Activated T-cell treated with anti-CD3 and anti-CD28 coated beads, Interleukin-2, amount 50 U/mL, for 24 hours (primary cell): ENCODE data around the gene EDAR.

Source experiments
- DNase-seq: peaks from one replicate; pipeline ENCODE4 v3.0.0-alpha.2; 2020
- H3K27ac Mint-ChIP-seq: 2 replicates; pipeline ENCODE4 v1.8.0; 2020; ENCODE audit warnings: mild to moderate bottlenecking, mixed read lengths
- H3K27me3 Mint-ChIP-seq: 2 replicates; pipeline ENCODE4 v1.8.0; 2020; ENCODE audit warnings: mixed read lengths
- H3K36me3 Mint-ChIP-seq: 2 replicates; pipeline ENCODE4 v1.8.0; 2020; ENCODE audit warnings: low read depth, mixed read lengths
- H3K4me1 Mint-ChIP-seq: 2 replicates; pipeline ENCODE4 v1.8.0; 2020; ENCODE audit warnings: low read depth, mixed read lengths
- H3K4me3 Mint-ChIP-seq: 2 replicates; pipeline ENCODE4 v1.8.0; 2020; ENCODE audit warnings: mild to moderate bottlenecking, moderate library complexity, mixed read lengths
- H3K9me3 Mint-ChIP-seq: 2 replicates; pipeline ENCODE4 v1.8.0; 2020; ENCODE audit warnings: mixed read lengths

The EDAR gene

DNA sequence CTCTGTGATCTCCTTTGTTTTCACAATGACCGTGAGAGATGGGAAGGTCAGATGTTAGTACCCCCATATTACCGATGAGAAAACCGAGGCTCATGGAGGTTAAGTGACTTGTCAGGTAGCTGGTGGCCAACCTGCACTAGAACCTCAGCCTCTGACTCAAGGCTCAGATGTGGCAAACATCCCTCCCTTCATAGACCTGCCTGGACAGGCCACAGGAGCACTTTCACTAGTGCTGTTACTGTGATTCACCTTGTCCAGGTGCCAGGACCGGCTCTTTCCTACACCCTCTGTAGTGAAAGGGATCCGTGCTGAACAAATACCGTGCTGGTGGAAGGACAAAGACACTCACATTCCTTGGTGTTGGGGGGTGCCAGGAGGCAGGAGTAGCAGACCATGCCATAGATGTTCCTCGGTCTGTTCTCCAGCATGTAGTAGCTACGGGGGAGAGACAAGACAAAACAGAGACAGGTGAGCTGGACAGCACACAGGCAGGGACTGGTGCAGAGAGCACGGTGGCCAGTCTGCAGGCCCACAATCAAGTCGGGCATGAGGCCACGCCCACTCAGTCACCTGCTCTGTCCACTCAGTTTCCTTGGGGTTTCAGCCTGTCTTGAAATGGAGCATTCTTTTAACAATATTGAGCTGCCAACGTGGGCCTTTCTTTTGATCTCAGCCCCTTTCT, 65.9 kb downstream of the EDAR start:
- H3K4me1 Mint-ChIP-seq, result no peaks in the 10 kb centered on the region
- no peaks in the 10 kb centered on the region for H3K9me3 Mint-ChIP-seq
- DNase-seq, result no peak
- no peak overlapping the region for H3K4me3 Mint-ChIP-seq
- no peaks in the 10 kb centered on the region for H3K36me3 Mint-ChIP-seq
- H3K27me3 Mint-ChIP-seq, result no peaks in the 10 kb centered on the region
- no peak overlapping the region for H3K27ac Mint-ChIP-seq

DNA sequence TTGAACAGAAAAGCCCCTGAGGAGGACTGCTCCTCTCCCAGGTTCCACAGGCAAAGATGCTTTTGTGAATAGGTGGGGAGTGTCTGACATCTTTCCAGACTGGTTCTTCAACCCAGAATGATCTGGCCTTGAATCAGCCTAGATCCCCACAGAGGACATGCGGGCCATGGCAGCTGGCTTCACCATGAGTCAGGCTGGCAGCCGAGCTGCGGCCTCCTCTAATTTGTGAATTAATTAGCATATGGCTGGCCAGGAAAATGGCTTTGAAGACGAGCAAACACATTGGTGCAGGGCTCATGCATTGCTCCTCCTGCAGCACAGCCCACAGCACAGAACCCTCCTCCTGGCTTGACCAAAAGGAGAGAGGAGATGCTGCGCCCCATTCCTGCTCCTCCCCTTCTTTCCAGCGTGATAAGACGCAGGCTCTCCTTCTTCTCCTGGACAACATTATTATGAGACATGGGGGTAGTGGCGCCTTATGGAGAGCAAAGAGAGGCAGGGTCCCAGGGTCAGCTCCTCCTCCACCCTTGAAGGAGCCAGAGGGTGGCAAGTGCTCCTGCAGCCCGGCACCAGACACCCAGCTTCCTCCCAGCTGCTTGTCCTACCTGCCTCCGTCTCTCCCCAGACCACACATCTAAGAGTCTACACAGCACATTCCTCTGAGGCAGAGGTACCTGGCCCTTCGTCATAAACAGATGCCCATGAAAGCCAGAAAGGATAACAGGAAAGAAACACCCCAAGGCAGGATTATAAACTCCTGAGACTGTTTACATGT, 66.7 kb downstream of the EDAR start:
- DNase-seq, result no peak
- H3K9me3 Mint-ChIP-seq, result no peaks in the 10 kb centered on the region
- no peak overlapping the region for H3K27ac Mint-ChIP-seq
- H3K4me1 Mint-ChIP-seq, result no peaks in the 10 kb centered on the region
- H3K27me3 Mint-ChIP-seq, result no peaks in the 10 kb centered on the region
- no peaks in the 10 kb centered on the region for H3K36me3 Mint-ChIP-seq
- H3K4me3 Mint-ChIP-seq, result no peak overlapping the region

DNA sequence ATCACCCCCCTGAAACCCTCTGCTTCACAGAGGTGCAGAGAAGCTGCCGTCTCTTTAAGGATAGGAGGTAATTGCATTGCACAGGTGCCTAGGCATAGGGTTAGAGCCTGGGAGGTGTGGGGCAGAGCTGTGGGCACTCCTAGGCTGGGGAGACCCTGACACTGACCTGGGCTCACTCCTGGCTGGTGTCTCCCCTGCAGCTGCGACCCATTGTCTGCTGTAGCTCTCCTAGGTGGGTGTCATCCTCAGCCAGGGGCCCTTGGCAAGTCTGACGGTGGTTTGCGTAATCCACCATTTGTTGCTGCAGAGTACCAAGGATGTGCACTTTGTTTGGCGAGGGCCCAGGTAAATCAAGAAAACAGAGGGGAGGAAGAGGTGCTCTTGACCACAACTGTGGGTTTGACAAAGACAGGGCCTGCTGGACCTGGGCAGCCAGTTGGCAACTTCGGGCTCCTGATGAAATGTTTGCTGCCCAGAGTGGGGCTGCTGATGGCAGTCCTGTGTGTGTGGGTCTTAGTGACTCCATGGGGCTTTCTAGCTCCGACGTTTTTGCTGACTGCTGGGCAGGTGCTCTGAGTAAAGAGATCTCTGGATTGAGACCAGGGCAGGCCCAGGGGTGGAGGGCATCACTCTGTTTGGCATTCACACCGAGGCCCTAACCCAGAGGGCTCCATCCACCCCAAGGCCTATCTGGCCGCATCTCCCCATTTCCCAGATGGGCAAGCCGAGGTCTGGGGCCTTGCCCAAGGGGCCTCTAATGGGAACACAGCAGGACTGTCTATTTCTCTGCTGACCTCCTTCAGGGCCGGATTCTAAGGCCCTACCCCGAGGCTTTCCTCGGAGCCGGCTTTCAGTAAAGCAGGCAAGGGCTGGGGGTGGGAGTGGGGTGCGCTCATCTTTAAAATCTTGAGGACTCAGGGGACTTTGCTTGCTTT, 67.7 kb downstream of the EDAR start:
- Mint-ChIP-seq H3K4me1 (no peaks in the 10 kb centered on the region), H3K27me3 (no peaks in the 10 kb centered on the region), H3K27ac (no peak overlapping the region), H3K36me3 (no peaks in the 10 kb centered on the region), H3K4me3 (no peak overlapping the region), H3K9me3 (no peaks in the 10 kb centered on the region)
- DNase-seq, result no peak

DNA sequence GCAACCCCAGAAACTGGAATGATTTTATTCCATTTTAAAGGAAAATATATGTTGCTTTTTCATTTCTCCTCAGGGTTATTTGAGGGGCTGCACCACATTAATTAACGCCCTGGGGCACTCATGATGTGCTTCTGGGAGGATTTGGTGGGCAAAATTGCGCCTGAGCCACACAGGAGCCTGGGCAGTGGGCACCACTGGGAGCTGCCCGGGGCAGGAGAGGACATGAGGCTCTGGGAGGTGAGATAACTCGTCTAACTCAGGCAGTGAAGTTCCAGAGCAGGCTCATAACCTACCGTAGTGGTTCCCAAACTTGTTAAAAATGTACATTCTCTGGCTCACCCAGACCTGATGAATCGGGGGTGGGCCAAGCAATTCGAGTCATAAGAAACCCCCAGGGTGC, 68.3 kb downstream of the EDAR start:
- H3K36me3 Mint-ChIP-seq, result no peaks in the 10 kb centered on the region
- no peaks in the 10 kb centered on the region for H3K9me3 Mint-ChIP-seq
- H3K4me3 Mint-ChIP-seq, result no peak overlapping the region
- no peak overlapping the region for H3K27ac Mint-ChIP-seq
- no peak for DNase-seq
- H3K4me1 Mint-ChIP-seq, result no peaks in the 10 kb centered on the region
- no peaks in the 10 kb centered on the region for H3K27me3 Mint-ChIP-seq

DNA sequence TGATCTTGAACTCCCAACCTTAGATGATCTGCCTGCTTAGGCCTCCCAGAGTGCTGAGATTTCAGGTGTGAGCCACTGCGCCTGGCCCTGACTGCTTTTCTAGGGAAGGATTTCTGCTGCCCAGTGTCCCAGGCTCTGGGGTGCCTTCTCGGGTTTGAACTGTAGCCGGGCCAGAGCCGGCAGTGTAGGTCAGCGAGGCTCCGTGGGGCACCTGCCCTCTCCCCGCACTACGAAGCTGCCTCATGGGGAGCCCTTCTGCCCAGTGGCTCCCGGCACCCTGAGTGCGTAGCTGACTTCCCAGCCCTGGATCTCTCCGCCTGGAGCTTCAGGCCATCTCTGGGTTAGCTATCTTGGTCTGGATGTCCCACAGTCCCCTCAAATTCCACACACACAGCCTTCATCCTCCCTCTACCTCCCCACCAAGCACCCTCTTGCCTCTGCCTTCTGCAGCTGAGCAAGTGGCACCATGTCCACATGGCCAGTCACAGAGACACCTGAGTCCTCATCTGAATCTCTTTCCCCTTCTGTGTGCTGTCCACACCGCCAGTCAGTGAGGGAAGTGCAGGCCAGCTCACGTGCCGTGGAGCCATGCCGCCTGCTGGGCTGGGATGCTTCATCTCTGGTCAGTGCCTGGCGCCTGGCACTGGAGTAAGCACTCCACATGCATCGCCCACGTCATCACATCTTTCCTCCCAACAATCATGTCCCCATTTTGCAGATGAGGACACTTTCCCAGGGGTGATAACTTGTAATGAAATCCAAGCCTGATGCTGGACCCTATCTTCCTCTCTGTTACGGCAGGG, 69.2 kb downstream of the EDAR start:
- no peaks in the 10 kb centered on the region for H3K4me1 Mint-ChIP-seq
- H3K27ac Mint-ChIP-seq, result no peak overlapping the region
- no peaks in the 10 kb centered on the region for H3K9me3 Mint-ChIP-seq
- peak; percentile 17 for DNase-seq
- no peak overlapping the region for H3K4me3 Mint-ChIP-seq
- no peaks in the 10 kb centered on the region for H3K36me3 Mint-ChIP-seq
- no peaks in the 10 kb centered on the region for H3K27me3 Mint-ChIP-seq

DNA sequence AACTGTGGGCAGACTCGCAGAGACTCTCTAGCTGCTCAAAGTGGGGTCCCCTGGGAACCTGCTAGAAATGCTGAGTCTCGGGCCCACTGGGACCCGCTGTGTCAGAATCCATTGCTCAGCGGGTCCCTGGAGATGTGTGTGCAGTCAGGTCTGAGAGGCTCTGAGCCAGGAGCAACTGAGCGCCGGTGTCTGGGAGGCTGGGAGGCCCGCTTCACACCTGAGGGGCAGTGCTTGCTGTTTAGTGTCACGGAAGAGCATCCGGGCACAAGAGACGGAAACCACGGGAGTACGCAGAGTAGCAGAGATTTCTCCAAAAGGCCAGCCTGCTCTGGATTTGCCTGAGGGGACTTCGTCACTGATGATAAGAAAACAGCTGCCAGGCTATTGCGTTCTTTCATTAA, 70.1 kb downstream of the EDAR start:
- H3K4me3 Mint-ChIP-seq, result no peak overlapping the region
- no peak for DNase-seq
- no peaks in the 10 kb centered on the region for H3K9me3 Mint-ChIP-seq
- H3K27me3 Mint-ChIP-seq, result no peaks in the 10 kb centered on the region
- H3K36me3 Mint-ChIP-seq, result no peaks in the 10 kb centered on the region
- no peak overlapping the region for H3K27ac Mint-ChIP-seq
- peaks cover 3% of the 10 kb centered on the region for H3K4me1 Mint-ChIP-seq

DNA sequence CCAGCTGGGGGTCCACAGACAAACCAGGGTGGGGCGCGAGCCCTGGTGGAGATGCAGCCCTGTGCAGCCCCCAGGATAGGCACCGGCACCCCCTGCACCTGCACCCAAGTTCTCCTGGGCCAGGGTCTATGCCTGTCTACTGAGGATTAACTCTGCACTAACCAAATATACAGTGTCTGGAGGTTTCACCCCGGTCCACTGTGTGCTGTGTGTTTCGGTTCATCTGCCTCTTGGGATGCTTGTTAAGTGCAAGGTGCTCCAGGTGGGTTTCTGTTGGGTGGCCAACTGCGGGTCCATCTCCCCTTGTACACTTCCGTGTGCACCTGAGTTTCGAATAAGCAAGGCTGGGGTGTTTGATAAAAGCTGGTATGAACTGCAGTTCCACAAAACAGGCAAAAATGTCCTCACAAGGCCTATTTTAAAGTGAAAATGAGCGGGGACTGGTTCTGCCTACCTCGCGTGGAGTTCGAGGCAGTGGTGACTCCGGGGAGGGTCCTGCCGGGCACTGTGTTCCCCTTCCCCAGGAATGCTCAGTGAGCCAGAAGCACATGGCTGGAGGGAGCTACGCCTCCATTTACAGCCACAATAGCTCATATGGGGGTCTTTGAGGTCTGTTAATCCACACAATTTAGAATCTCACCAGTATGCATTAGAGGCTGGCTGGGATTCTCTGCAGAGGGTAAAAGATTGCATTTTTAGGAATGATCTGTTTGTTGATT, 70.7 kb downstream of the EDAR start:
- H3K4me3 Mint-ChIP-seq, result no peak overlapping the region
- no peak for DNase-seq
- H3K4me1 Mint-ChIP-seq, result peaks cover 3% of the 10 kb centered on the region
- H3K9me3 Mint-ChIP-seq, result no peaks in the 10 kb centered on the region
- no peaks in the 10 kb centered on the region for H3K27me3 Mint-ChIP-seq
- H3K36me3 Mint-ChIP-seq, result no peaks in the 10 kb centered on the region
- no peak overlapping the region for H3K27ac Mint-ChIP-seq

DNA sequence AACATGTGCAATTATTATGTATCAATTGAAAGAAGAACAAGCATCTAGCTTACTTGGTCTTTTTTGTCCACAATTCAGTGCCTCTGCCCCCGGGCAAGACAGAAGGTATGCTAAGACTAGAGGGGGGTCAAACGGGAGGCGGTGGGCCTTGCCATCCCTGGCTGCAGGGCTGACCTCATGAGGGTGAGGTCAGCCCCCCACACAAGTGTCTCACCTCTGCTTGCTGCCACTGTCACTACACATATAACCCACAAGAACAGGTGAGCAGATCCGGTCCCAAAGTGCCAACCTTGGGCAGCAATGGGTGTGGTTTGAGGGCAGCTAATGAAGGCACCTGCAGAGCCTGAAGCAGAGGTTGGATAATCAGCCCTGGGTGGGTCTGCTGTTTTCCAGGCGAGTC, 71.5 kb downstream of the EDAR start:
- no peak overlapping the region for H3K4me3 Mint-ChIP-seq
- H3K27me3 Mint-ChIP-seq, result no peaks in the 10 kb centered on the region
- H3K27ac Mint-ChIP-seq, result no peak overlapping the region

DNA sequence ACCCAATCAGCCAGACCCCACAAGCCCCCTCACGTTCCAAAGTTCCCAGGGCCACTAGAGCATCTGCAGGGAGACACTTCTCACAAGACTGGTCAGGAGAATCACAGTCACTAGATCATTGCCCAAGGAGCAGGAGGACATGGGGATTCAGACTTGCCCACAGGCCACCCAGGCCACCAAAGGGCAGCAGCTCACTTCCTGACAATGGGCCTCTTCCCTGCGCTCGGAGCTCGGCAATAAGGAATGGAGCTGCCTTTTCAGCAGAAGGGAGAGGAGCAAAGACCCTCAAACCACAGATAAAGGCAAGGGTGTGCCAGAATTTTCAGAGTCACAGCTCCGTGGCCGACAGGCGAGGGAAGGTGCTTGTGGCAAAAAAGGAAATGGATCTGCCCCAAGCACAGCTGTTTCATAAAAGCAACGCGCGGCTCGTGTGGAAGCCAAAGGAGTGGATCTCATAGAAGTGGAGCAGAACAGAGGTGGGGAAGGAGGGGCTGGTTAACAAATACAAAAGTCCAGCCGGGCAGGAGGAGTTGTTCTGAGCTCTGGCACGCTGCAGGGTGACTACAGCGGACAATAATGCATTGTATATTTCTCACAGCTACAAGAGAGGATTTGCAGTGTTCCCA, 72.1 kb downstream of the EDAR start:
- H3K27me3 Mint-ChIP-seq, result no peaks in the 10 kb centered on the region
- H3K4me3 Mint-ChIP-seq, result no peak overlapping the region
- no peaks in the 10 kb centered on the region for H3K9me3 Mint-ChIP-seq
- H3K36me3 Mint-ChIP-seq, result no peaks in the 10 kb centered on the region
- peak; percentile 20 for DNase-seq
- H3K27ac Mint-ChIP-seq, result no peak overlapping the region
- peaks cover 3% of the 10 kb centered on the region for H3K4me1 Mint-ChIP-seq

More for the DNA sequence above, 71.5 kb downstream of the EDAR start:
- Mint-ChIP-seq H3K9me3 (no peaks in the 10 kb centered on the region), H3K4me1 (peaks cover 3% of the 10 kb centered on the region), H3K36me3 (no peaks in the 10 kb centered on the region)
- DNase-seq, result no peak

DNA sequence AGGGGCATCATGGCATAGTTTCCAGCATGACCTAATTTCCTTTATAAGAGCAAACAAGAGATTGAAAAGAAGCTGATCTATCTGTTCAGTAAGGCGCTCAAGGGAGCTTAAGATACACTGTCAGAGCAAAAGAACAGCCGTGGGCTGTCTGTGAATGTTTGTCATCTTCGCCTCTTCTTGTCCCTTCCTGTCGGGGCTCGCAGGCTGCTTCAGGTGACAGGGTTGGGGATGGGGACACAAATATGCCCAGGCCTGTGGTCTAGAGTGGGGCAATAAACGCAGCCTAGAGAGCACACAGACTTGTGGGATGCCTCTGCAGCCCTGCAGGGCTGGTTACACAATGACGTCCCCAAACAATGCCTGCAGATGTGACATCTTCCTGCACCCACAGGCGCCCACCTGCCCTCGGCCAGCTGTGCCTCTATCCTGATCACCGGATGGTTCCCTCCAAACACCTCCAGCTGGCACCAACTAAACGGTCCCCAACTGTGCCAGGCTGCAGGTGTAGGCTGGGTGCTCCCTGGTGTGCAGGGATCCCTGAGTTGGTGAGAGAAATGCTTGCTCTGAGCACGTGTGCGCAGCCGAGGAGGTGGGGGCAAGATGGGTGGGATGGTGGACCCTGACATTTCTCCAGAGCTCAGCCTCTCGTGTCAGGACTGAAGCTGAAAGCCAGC, 72.8 kb downstream of the EDAR start:
- Mint-ChIP-seq H3K27me3 (no peaks in the 10 kb centered on the region), H3K27ac (no peak overlapping the region), H3K9me3 (no peaks in the 10 kb centered on the region), H3K4me1 (peaks cover 3% of the 10 kb centered on the region), H3K4me3 (no peak overlapping the region), H3K36me3 (peaks cover 3% of the 10 kb centered on the region)
- no peak for DNase-seq

DNA sequence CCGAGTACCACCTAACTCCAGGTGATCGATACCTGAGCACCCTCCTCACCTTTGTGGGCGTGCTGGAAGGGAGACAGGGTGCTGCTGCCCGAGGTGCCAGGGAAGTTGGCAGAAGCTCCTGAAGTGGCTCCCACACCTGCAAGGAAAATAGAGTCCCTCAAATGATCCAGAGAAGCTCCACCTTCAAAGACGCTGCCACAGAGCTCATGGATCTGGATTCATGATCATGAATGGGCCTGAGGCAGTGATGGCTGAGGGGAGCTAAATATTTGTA, 76.5 kb downstream of the EDAR start:
- Mint-ChIP-seq H3K27ac (no peak overlapping the region), H3K4me1 (peaks cover 3% of the 10 kb centered on the region), H3K9me3 (no peaks in the 10 kb centered on the region), H3K27me3 (no peaks in the 10 kb centered on the region), H3K36me3 (peaks cover 9% of the 10 kb centered on the region), H3K4me3 (no peak overlapping the region)
- DNase-seq, result no peak

DNA sequence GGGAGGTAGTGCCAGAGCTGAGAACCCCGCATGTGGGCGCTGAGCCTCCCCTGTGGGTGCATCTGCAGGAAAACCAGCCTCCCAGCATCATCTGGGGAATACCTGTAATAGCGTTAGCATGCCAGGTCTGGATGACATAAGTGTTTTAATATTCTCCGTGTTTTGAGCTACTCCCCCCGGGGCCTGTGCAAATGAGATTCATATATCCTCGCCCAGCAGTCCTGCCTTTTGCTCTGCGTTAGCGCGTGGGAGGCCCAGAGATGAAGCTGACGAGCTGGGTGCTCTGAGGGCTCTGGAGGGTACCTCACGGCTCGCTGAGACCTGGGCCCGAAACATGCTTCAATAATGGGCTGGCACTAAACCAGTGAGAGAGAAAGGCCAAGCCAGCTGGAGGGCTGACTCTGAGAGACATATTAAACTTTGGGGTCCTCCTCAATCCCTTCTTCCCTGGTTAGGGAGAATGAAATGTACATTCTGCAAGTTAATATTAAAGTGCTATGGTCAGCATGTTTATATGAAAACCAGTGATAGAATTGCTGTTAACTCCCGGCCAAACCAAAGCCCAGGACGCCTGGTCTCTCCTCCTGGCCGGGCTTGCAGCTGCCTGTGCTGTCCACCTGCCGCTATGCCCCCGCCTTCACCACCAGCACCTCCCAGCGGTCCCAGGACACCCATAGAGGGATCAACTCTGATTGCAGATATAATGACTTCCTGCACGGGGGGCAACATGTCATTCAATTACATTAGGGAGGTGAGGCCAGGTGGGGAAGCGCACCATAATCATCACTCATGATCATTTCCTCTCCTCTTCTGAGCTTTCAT, 77.0 kb downstream of the EDAR start:
- H3K9me3 Mint-ChIP-seq, result no peaks in the 10 kb centered on the region
- peaks cover 14% of the 10 kb centered on the region for H3K36me3 Mint-ChIP-seq

More for the DNA sequence above, 77.0 kb downstream of the EDAR start:
- H3K27me3 Mint-ChIP-seq, result no peaks in the 10 kb centered on the region
- peaks cover 3% of the 10 kb centered on the region for H3K4me1 Mint-ChIP-seq
- no peak overlapping the region for H3K27ac Mint-ChIP-seq
- no peak overlapping the region for H3K4me3 Mint-ChIP-seq
- DNase-seq, result peak; percentile 20
